Panc1 (cell line): ENCODE data around the gene ACER1. TPM values are rescaled to one million over a fixed set of nuclear protein-coding genes. Genes with fewer than 3 reads are reported as not detected.
"Not testable (repeated sequence)": the region's sequence is repeated elsewhere in the genome, so short reads cannot be mapped to it uniquely, and the experiment has no call there.

Source experiments
- ATAC-seq: fragments of 200-7000 bp; cut with Tn5 transposase; 2 replicates; pipeline ENCODE4 v1.9.1; 2020; ENCODE audit warnings: mild to moderate bottlenecking, moderate library complexity
- BruUV-seq: library from RNA; stranded (reverse); fragments of 400-500 nt; replicated peaks from 2 replicates; lab custom pipeline; 2021; lab: Mats Ljungman, UMichigan
- CTCF ChIA-PET: fragments of 300-600 bp; sonication (Branson Sonifier 250); formaldehyde crosslinking; loops from one replicate; lab custom pipeline; 2022; ENCODE audit warnings: antibody characterized with exemption; lab: Charles Lee
- POLR2A ChIA-PET: fragments of 300-600 bp; sonication (Branson Sonifier 250); formaldehyde crosslinking; loops from one replicate; lab custom pipeline; 2022; ENCODE audit warnings: antibody characterized with exemption; lab: Charles Lee
- DNase-seq: peaks from one replicate; pipeline ENCODE4 v3.0.0-alpha.2; 2010; ENCODE audit warnings: low read depth, low spot score
- H3K27ac ChIP-seq: 2 replicates; pipeline ENCODE4 v1.5.1; 2011; ENCODE audit warnings: mild to moderate bottlenecking, low read length, inconsistent platforms
- H3K27me3 ChIP-seq: fragments of 200-500 bp; sonication (Bioruptor generic); 2 replicates; pipeline ENCODE4 v1.6.0; 2014; ENCODE audit warnings: low read length, inconsistent platforms; ENCODE audit not compliant: control insufficient read depth, insufficient read depth
- H3K36me3 ChIP-seq: fragments of 200-500 bp; sonication (Bioruptor generic); 2 replicates; pipeline ENCODE4 v1.5.1; 2014; ENCODE audit warnings: inconsistent platforms, mild to moderate bottlenecking, low read length, moderate library complexity; ENCODE audit not compliant: control insufficient read depth, insufficient read depth
- H3K4me1 ChIP-seq: 2 replicates; pipeline ENCODE4 v1.5.1; 2011; ENCODE audit warnings: inconsistent platforms, mild to moderate bottlenecking, low read length, moderate library complexity; ENCODE audit not compliant: control insufficient read depth, insufficient read depth
- H3K4me3 ChIP-seq, 2 experiments: 2 replicates each; pipeline ENCODE4 v1.5.1; 2011 to 2012; ENCODE audit warnings: low read depth in 2 of 2, low read length in 2 of 2, mild to moderate bottlenecking in 2 of 2, inconsistent platforms in 1 of 2, moderate library complexity in 1 of 2
- H3K9me3 ChIP-seq: fragments of 200-500 bp; sonication (Bioruptor generic); 2 replicates; pipeline ENCODE4 v1.5.1; 2014; ENCODE audit warnings: low read depth, mild to moderate bottlenecking, inconsistent platforms, low read length, moderate library complexity; ENCODE audit not compliant: control insufficient read depth, insufficient read depth
- CTCF ChIP-seq: fragments of 450-650 bp; IDR thresholded peaks from 2 replicates; pipeline ENCODE4 v1.5.1; 2017; ENCODE audit warnings: mild to moderate bottlenecking
- POLR2AphosphoS5 ChIP-seq: IDR thresholded peaks from 2 replicates; pipeline ENCODE4 v1.6.1; 2012; ENCODE audit warnings: mild to moderate bottlenecking, low read depth, low read length, moderate library complexity
- REST ChIP-seq, 2 experiments: IDR thresholded peaks; 2 replicates each; pipeline ENCODE4 v1.6.1; 2011 to 2012; ENCODE audit warnings: low read depth in 2 of 2, control low read depth in 1 of 2, low read length in 1 of 2, mild to moderate bottlenecking in 1 of 2, moderate library complexity in 1 of 2; ENCODE audit not compliant: insufficient read depth in 1 of 2
- SIN3A ChIP-seq: IDR thresholded peaks from 2 replicates; pipeline ENCODE4 v1.6.1; 2012; ENCODE audit warnings: low read depth, mild to moderate bottlenecking, low read length, moderate library complexity, borderline replicate concordance; ENCODE audit not compliant: insufficient read depth
- TCF7L2 ChIP-seq: IDR thresholded peaks from 2 replicates; pipeline ENCODE4 v1.6.1; 2011; ENCODE audit warnings: mild to moderate bottlenecking, low read depth, low read length, inconsistent platforms
- in situ Hi-C: cut with HindIII; loops from 2 replicates; pipeline ENCODE4 v1.10.0; 2016; ENCODE audit warnings: low sequenced_read_pairs, low pct_unique_long_range_greater_than_20kb
- intact Hi-C: fragments of 100-400 bp; cut with micrococcal nuclease; formaldehyde crosslinking; loops from one replicate; pipeline ENCODE4 v1.10.0; 2022; ENCODE audit not compliant: unreplicated experiment
- total RNA-seq: library from RNA; stranded (reverse); gene quantifications from one replicate; pipeline ENCODE4 v1.2.1, GENCODE V29; 2021; ENCODE audit not compliant: unreplicated experiment

Gene ACER1
- total RNA-seq, 1 experiment from 2014 or later, result not detected

GRCh38 chr19:6319376-6319775 lies 14.0 kb downstream of the ACER1 start:
- Histone ChIP-seq H3K9me3 (no peaks in the 10 kb centered on the region), H3K27ac (no peak overlapping the region), H3K36me3 (no peaks in the 10 kb centered on the region), H3K27me3 (peaks cover 6% of the 10 kb centered on the region; the same call in 1 of the 2 replicates), H3K4me3 (no peak overlapping the region), H3K4me1 (no peaks in the 10 kb centered on the region)
- POLR2A ChIA-PET, result no interaction called here
- in situ Hi-C loops (no loop called here), intact Hi-C loops (no loop called here)
- ATAC-seq, result no peak
- no TSS peak for BruUV-seq
- no peak for TF ChIP-seq REST (IDR thresholded peaks at IDR 0.05; ENCODE audit: insufficient read depth in 1 of 2, low read depth in 2 of 2, low read length in 1 of 2)
- no peak for TF ChIP-seq TCF7L2
- TF ChIP-seq SIN3A, result no peak
- TF ChIP-seq CTCF, result no peak
- no peak for TF ChIP-seq POLR2AphosphoS5
- CTCF ChIA-PET, result no interaction called here
- DNase-seq, result no peak

- CTCF ChIA-PET, result interaction anchor here (0.6 kb wide), 1 partner anchor 156 kb away, joined by 7 read pairs; no protein-coding TSS in a partner anchor
- no TSS peak for BruUV-seq
- H3K4me3 ChIP-seq, result no peak overlapping the region
- TF ChIP-seq POLR2AphosphoS5 (no peak), REST (IDR thresholded peaks at IDR 0.05; ENCODE audit: insufficient read depth in 1 of 2, low read depth in 2 of 2, low read length in 1 of 2) (no peak), TCF7L2 (no peak), SIN3A (no peak), CTCF (no peak)
- intact Hi-C loops (no loop called here), in situ Hi-C loops (no loop called here)
- no peaks in the 10 kb centered on the region for H3K36me3 ChIP-seq
- POLR2A ChIA-PET, result interaction anchor here (0.6 kb wide), 2 partner anchors 22 to 91 kb away, joined by 3 to 4 read pairs; no protein-coding TSS in a partner anchor
- DNase-seq (no peak), ATAC-seq (peak; percentile 58; the same call in 1 of the 2 replicates)
- H3K4me1 ChIP-seq, result no peaks in the 10 kb centered on the region
- no peak overlapping the region for H3K27ac ChIP-seq
- no peaks in the 10 kb centered on the region for H3K9me3 ChIP-seq
- H3K27me3 ChIP-seq, result peaks cover 6% of the 10 kb centered on the region; the same call in 1 of the 2 replicates
These were observed 14.6 kb downstream of the ACER1 start for GRCh38 chr19:6318772-6319171.

- POLR2A ChIA-PET, H3K4me3 ChIP-seq, CTCF ChIA-PET, in situ Hi-C loops, ATAC-seq, H3K36me3 ChIP-seq, DNase-seq, H3K4me1 ChIP-seq, intact Hi-C loops, H3K27me3 ChIP-seq, H3K9me3 ChIP-seq, BruUV-seq, H3K27ac ChIP-seq: not testable (repeated sequence)
These were observed 17.8 kb downstream of the ACER1 start for GRCh38 chr19:6315646-6316045.
